Measurements from ENCODE around the gene PLEKHA6.

The PLEKHA6 gene

GRCh38 chr1:204355913-204356312, 3.8 kb downstream of the PLEKHA6 start:
- Mint-ChIP-seq H3K4me3 (no peak overlapping the region), H3K4me1 (peaks cover 3% of the 10 kb centered on the region), H3K36me3 (no peaks in the 10 kb centered on the region), H3K9me3 (no peaks in the 10 kb centered on the region), H3K27ac (no peak overlapping the region), H3K27me3 (peaks cover 24% of the 10 kb centered on the region)
- no peak for DNase-seq (ENCODE audit: low spot score in 2 of 2)
- ATAC-seq (ENCODE audit: low read depth): no peak

GRCh38 chr1:204354579-204354978, 5.2 kb downstream of the PLEKHA6 start:
- ATAC-seq (ENCODE audit: low read depth) (no peak), DNase-seq (ENCODE audit: low spot score in 2 of 2) (no peak)
- H3K4me1 Mint-ChIP-seq: peaks cover 3% of the 10 kb centered on the region
- no peak overlapping the region for H3K27ac Mint-ChIP-seq
- peaks cover 26% of the 10 kb centered on the region for H3K27me3 Mint-ChIP-seq
- no peaks in the 10 kb centered on the region for H3K36me3 Mint-ChIP-seq
- H3K9me3 Mint-ChIP-seq: no peaks in the 10 kb centered on the region
- H3K4me3 Mint-ChIP-seq: no peak overlapping the region

GRCh38 chr1:204353213-204353910, 6.4 kb downstream of the PLEKHA6 start:
- no peak overlapping the region for H3K27ac Mint-ChIP-seq
- no peak for ATAC-seq (ENCODE audit: low read depth)

GRCh38 chr1:204350857-204351573, 8.7 kb downstream of the PLEKHA6 start:
- Mint-ChIP-seq H3K9me3 (no peaks in the 10 kb centered on the region), H3K4me1 (no peaks in the 10 kb centered on the region), H3K27ac (no peak overlapping the region), H3K36me3 (no peaks in the 10 kb centered on the region), H3K4me3 (no peak overlapping the region), H3K27me3 (peaks cover 22% of the 10 kb centered on the region)
- DNase-seq (ENCODE audit: low spot score in 2 of 2): no peak
- no peak for ATAC-seq (ENCODE audit: low read depth)

More at GRCh38 chr1:204353213-204353910, 6.4 kb downstream of the PLEKHA6 start:
- no peak for DNase-seq (ENCODE audit: low spot score in 2 of 2)
- Mint-ChIP-seq H3K9me3 (no peaks in the 10 kb centered on the region), H3K4me1 (peaks cover 3% of the 10 kb centered on the region), H3K4me3 (no peak overlapping the region), H3K27me3 (peaks cover 17% of the 10 kb centered on the region), H3K36me3 (no peaks in the 10 kb centered on the region)

- no peak for ATAC-seq (ENCODE audit: low read depth)
- Mint-ChIP-seq H3K4me3 (no peak overlapping the region), H3K9me3 (no peaks in the 10 kb centered on the region), H3K27ac (no peak overlapping the region), H3K4me1 (no peaks in the 10 kb centered on the region), H3K27me3 (peaks cover 27% of the 10 kb centered on the region), H3K36me3 (no peaks in the 10 kb centered on the region)
- DNase-seq (ENCODE audit: low spot score in 2 of 2): no peak
Measured at GRCh38 chr1:204350312-204350711, 9.4 kb downstream of the PLEKHA6 start.

- ATAC-seq (ENCODE audit: low read depth) (no peak), DNase-seq (ENCODE audit: low spot score in 2 of 2) (no peak)
- Mint-ChIP-seq H3K4me1 (no peaks in the 10 kb centered on the region), H3K36me3 (no peaks in the 10 kb centered on the region), H3K9me3 (no peaks in the 10 kb centered on the region), H3K27ac (no peak overlapping the region), H3K27me3 (peaks cover 27% of the 10 kb centered on the region), H3K4me3 (no peak overlapping the region)
Measured at GRCh38 chr1:204349602-204350001, 10.1 kb downstream of the PLEKHA6 start.

GRCh38 chr1:204348722-204349121, 11.0 kb downstream of the PLEKHA6 start:
- Mint-ChIP-seq H3K9me3 (no peaks in the 10 kb centered on the region), H3K4me1 (no peaks in the 10 kb centered on the region), H3K27me3 (peaks cover 23% of the 10 kb centered on the region), H3K36me3 (no peaks in the 10 kb centered on the region), H3K4me3 (no peak overlapping the region), H3K27ac (no peak overlapping the region)
- ATAC-seq (ENCODE audit: low read depth): no peak
- DNase-seq (ENCODE audit: low spot score in 2 of 2): no peak

- no peak for DNase-seq (ENCODE audit: low spot score in 2 of 2)
- no peaks in the 10 kb centered on the region for H3K36me3 Mint-ChIP-seq
- H3K4me3 Mint-ChIP-seq: no peak overlapping the region
- no peaks in the 10 kb centered on the region for H3K4me1 Mint-ChIP-seq
- H3K27ac Mint-ChIP-seq: no peak overlapping the region
- ATAC-seq (ENCODE audit: low read depth): no peak
- H3K9me3 Mint-ChIP-seq: no peaks in the 10 kb centered on the region
- peaks cover 23% of the 10 kb centered on the region for H3K27me3 Mint-ChIP-seq
Measured at GRCh38 chr1:204348242-204348641, 11.5 kb downstream of the PLEKHA6 start.

- no peaks in the 10 kb centered on the region for H3K9me3 Mint-ChIP-seq
- DNase-seq (ENCODE audit: low spot score in 2 of 2) (no peak), ATAC-seq (ENCODE audit: low read depth) (no peak)
Measured at GRCh38 chr1:204345941-204346645, 13.6 kb downstream of the PLEKHA6 start.

GRCh38 chr1:204345438-204345841, 14.3 kb downstream of the PLEKHA6 start:
- Mint-ChIP-seq H3K4me1 (no peaks in the 10 kb centered on the region), H3K27me3 (peaks cover 17% of the 10 kb centered on the region), H3K9me3 (no peaks in the 10 kb centered on the region), H3K4me3 (no peak overlapping the region), H3K36me3 (no peaks in the 10 kb centered on the region), H3K27ac (no peak overlapping the region)
- ATAC-seq (ENCODE audit: low read depth) (no peak), DNase-seq (ENCODE audit: low spot score in 2 of 2) (no peak)

More at GRCh38 chr1:204345941-204346645, 13.6 kb downstream of the PLEKHA6 start:
- H3K4me1 Mint-ChIP-seq: no peaks in the 10 kb centered on the region
- peaks cover 19% of the 10 kb centered on the region for H3K27me3 Mint-ChIP-seq
- H3K27ac Mint-ChIP-seq: no peak overlapping the region
- no peak overlapping the region for H3K4me3 Mint-ChIP-seq
- no peaks in the 10 kb centered on the region for H3K36me3 Mint-ChIP-seq

- H3K36me3 Mint-ChIP-seq: no peaks in the 10 kb centered on the region
- H3K27me3 Mint-ChIP-seq: peaks cover 19% of the 10 kb centered on the region
- no peaks in the 10 kb centered on the region for H3K4me1 Mint-ChIP-seq
- H3K9me3 Mint-ChIP-seq: no peaks in the 10 kb centered on the region
- H3K4me3 Mint-ChIP-seq: no peak overlapping the region
- H3K27ac Mint-ChIP-seq: no peak overlapping the region
- ATAC-seq (ENCODE audit: low read depth) (no peak), DNase-seq (ENCODE audit: low spot score in 2 of 2) (no peak)
Measured at GRCh38 chr1:204344665-204345355, 14.9 kb downstream of the PLEKHA6 start.

GRCh38 chr1:204343802-204344201, 15.9 kb downstream of the PLEKHA6 start:
- Mint-ChIP-seq H3K4me1 (no peaks in the 10 kb centered on the region), H3K4me3 (no peak overlapping the region), H3K36me3 (no peaks in the 10 kb centered on the region), H3K27ac (no peak overlapping the region), H3K9me3 (no peaks in the 10 kb centered on the region), H3K27me3 (peaks cover 22% of the 10 kb centered on the region)
- DNase-seq (ENCODE audit: low spot score in 2 of 2) (no peak), ATAC-seq (ENCODE audit: low read depth) (no peak)

GRCh38 chr1:204343247-204343646, 16.5 kb downstream of the PLEKHA6 start:
- Mint-ChIP-seq H3K9me3 (no peaks in the 10 kb centered on the region), H3K27me3 (peaks cover 25% of the 10 kb centered on the region), H3K36me3 (no peaks in the 10 kb centered on the region), H3K27ac (no peak overlapping the region), H3K4me3 (no peak overlapping the region), H3K4me1 (no peaks in the 10 kb centered on the region)
- ATAC-seq (ENCODE audit: low read depth): no peak
- no peak for DNase-seq (ENCODE audit: low spot score in 2 of 2)

GRCh38 chr1:204342310-204342709, 17.4 kb downstream of the PLEKHA6 start:
- ATAC-seq (ENCODE audit: low read depth): no peak
- no peak overlapping the region for H3K4me3 Mint-ChIP-seq
- no peak overlapping the region for H3K27ac Mint-ChIP-seq
- H3K4me1 Mint-ChIP-seq: no peaks in the 10 kb centered on the region
- H3K36me3 Mint-ChIP-seq: no peaks in the 10 kb centered on the region
- H3K27me3 Mint-ChIP-seq: peaks cover 22% of the 10 kb centered on the region
- DNase-seq (ENCODE audit: low spot score in 2 of 2): no peak
- H3K9me3 Mint-ChIP-seq: no peaks in the 10 kb centered on the region

Measured in memory B cell (primary cell).